Stimulated activated naive CD4-positive, alpha-beta T cell (primary cell): ENCODE results near the gene NAGA.
"Not testable (repeated sequence)": the region's sequence is repeated elsewhere in the genome, so short reads cannot be mapped to it uniquely, and the experiment has no call there.

Experiments
- DNase-seq, 6 experiments: peaks; one replicate each; lab custom pipeline; 2025; lab: John Stamatoyannopoulos, UW

NAGA gene

DNA sequence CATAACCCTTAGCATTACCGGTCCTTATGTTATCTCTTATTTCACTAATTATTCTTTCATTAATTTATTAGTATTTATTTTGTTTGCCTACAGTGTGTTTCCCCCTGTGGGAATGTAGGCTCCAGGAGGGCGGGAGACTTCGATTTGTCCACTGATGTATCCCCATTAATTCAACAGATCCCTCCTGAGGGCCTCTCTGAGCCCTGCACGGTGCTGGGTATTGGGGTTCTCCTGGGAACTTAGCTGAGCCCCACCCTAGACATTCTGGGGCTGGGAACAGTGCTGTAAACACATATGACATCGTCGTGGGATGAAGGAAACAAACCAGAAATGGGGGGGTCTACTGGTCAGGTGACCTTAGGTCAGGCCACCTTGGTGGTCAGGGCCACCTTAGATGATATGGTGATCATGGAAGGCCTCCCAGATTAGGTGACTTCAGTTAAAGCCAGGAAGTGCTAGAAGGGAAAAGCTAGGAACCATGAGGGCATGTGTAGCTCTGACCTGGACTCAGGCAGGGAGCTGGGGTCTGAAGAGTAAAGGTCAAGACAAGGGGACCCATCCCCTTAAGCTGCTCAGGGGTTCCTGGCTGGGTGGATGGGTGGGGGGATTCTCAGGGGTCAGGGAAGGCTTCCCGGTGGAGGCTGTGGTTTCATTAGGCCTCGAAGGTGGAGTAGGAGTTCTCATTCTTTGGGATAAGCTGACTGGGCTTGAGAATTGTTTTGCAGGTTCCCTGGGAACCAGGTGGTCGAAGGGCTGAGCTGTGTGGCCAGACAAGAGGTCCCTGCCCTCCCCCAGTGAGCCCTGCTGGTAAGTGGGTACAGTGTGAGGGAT lies 4.4 kb upstream of the NAGA start:
- DNase-seq: no peak

GRCh38 chr22:42074132-42074811 lies 3.7 kb upstream of the NAGA start, which contains the start of gene PHETA2:
Gene PHETA2 (plus strand): TSS chr22:42074248. CDS start chr22:42077294, 3,046 bp downstream.
- peak in 5 of 6 experiments; percentile 18 to 54 (median 34) for DNase-seq

DNA sequence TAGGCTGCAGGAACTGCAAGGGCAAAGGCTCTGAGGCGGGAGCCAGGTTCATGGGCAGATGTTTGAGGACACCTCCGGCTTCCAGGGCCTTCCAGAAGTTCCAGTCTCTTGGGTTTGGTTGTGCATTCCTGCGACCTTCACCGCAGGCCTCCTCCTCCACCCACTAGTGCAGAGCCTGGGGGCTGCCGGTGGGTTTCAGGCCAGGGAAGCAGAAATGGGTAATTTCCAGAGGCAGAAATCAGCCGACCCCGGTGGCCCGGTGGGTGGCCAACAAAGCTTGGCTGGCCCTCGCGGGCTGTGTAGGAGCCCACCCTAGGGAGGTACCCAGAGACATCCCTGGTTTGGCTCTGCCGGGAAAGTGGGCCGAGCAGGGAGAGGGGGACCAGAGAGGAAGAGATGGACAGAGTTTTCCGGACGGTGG lies 3.0 kb upstream of the NAGA start:
- DNase-seq: no peak

DNA sequence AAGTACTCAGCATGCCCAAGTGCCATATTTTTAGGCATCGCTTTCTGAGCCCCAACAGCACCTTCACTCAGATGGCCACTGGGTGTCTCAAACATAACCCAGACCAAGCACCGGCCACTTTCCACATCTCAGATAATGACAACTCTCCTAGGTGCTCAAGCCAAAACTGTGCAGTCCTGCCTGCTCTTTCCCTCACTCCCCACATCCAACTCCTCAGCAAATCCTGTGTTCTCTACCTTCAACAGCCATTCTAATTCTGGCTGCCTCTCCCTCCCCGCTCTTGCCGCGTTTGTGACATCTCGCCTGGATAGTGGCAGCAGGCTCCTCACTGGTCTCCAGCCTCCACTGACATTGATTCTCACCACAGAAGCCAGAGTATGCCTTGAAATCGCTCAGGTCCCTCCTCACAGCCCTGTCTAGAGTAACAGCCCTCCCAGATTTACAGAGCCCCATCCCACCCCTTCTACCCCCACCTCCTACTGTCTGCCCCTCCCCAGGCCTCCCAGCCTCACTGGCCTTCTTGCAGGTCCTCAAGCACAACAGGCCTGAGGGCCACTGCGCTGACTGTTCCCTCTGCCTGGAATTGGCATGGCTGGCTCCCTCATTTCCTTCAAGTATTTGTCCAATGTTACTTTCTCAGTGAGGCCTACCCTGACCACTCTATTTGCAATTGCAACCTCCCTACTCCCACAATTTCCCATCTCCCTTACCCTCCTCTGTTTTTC lies 2.2 kb upstream of the NAGA start:
- DNase-seq: no peak

- DNase-seq: not testable (repeated sequence)
Measured at GRCh38 chr22:42071508-42071907, 896 bp upstream of the NAGA start.

- DNase-seq: peak in 1 of 6 experiments; percentile 38
Measured at GRCh38 chr22:42069801-42070516, 653 bp downstream of the NAGA start.

DNA sequence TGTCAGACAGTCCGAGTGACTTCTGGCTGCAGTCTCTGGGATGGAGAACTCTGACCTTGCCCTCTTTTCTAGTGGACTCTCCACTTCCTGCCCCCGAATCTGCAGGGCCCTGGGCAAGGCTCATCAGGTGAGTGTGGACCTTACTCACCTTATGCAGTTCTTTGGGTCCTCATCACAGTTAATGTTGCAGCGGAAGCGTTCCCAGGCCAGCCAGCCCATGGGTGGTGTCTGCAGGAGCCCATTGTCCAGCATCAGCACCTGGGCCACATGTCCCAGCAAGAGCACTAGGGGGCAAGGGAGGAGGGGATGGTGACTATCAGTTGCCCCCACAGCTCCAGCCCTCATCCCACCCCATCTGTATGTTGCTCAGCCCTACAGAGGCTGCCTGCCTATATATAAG lies 2.3 kb downstream of the NAGA start:
- DNase-seq: no peak

DNA sequence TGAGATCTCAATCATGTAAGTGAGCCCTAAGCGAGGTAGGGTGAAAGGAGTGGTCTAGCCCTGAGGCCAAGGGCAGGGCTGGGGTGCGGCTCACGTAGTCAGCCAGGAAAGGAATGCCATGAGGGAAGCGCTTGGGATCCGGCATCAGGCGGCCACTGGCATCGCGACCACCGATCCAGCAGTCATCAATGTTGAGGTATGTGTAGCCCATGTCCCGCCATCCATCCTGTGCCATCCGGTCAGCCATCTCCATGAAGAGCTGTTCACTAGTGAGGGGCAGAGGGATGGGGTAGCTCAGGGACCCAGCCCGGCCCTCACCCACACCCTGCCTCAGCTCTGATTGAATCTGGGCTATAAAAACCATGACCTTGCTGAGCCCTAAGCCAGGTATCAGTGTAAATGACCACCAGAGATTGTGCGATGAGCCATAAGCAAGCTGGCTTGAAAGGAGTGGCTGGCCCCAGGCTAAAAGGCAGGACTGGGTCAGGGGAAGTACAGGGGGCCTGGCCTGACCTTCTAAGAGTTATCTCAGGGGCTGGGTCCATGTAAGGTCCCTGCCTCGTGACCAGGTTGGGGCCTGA lies 2.9 kb downstream of the NAGA start:
- no peak for DNase-seq

GRCh38 chr22:42066937-42067336 lies 3.7 kb downstream of the NAGA start:
- DNase-seq: no peak

- DNase-seq: no peak
Measured at GRCh38 chr22:42066126-42066761, 4.4 kb downstream of the NAGA start.

GRCh38 chr22:42065438-42066125 lies 5.0 kb downstream of the NAGA start:
- no peak for DNase-seq

DNA sequence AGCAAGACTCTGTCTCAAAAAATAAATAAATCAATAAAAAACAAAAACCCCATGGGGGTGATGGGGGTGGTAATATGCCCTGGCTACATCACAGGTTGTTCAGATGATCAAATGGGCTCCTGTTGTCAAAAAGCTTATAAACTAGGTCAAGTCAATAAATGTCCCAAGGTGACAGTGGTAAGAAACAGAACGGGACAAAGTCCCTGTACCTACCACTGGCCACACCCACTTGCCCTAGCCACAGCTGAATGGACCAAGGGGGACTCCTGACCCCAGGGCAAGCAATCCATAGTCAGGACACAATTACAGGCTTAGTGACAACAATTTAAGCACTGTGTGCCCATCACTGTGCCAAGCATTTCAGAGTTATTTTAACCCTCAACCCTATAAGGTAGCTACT lies 6.0 kb downstream of the NAGA start:
- no peak for DNase-seq

DNA sequence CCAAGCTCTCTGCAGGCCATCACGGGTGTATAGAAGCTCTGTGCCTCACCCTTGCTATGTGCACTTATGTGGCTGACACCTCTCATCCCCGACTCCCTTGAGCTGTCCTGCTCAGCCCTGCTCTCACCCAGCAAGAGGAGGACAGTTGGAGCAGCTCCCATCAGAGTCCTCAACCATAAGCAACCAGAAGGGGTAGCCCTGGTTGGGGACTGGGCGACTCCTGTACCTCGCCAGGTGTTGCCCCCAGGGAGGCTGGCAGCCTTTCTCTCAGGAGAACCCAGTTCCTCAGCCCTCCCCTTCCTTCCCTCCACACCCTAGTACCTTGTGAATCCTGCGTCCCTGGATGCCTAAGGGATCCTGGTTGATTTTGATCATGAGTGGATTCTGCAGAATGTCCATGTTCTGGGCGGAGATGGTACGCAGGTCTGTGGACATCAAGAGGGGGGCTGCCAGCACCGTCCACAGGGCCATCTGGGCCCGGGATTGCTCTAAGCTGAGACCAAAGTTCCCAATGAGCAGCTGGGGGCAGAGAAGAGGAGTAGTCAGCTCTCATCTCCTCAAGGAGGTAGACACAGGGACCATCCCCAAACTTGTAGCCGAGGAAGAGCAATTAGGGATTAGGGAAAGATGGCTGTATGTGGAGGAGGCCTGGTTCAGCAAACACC lies 8.0 kb downstream of the NAGA start:
- DNase-seq: no peak

- DNase-seq: no peak
Measured at GRCh38 chr22:42061041-42061440, 9.6 kb downstream of the NAGA start.

DNA sequence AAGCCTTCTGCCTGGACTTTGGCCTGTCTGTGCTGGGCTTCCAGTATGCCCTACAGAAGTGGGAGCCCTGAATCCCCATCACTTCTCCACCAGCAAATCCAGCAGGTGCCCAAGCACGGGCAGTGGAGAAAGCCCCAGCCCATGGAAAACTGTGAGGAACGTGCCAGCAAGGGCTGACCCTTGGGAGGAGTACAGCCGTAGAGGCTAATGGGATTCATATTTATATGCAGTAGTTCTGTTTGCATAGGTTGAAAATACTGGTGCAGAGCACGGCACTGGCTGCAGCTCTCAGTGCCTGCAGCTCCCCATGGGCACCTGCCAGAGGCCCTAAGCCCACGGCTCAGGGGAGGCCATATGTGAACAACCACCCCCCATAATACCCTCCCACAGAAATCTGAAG lies 10.1 kb downstream of the NAGA start:
- no peak for DNase-seq

- no peak for DNase-seq
Measured at GRCh38 chr22:42056757-42057511, 13.7 kb downstream of the NAGA start.

DNA sequence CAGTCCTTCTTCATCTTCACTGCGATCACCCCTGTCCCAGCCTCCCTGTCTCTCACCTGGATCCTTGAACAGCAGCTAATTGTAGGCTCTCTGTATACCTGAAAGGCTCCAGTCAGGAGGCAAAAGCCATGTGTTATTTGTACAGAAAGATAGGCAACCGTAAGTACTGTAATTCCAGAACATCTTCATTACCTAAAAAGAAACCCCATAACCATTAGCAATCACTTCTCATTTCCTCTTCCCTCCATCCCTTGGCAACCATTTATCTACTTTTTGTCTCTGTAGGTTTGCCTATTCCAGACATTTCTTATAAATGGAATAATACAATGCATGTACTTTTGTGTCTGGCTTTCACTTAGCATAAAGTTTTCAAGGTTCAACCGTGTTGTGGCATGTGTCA lies 17.8 kb downstream of the NAGA start:
- no peak for DNase-seq

DNA sequence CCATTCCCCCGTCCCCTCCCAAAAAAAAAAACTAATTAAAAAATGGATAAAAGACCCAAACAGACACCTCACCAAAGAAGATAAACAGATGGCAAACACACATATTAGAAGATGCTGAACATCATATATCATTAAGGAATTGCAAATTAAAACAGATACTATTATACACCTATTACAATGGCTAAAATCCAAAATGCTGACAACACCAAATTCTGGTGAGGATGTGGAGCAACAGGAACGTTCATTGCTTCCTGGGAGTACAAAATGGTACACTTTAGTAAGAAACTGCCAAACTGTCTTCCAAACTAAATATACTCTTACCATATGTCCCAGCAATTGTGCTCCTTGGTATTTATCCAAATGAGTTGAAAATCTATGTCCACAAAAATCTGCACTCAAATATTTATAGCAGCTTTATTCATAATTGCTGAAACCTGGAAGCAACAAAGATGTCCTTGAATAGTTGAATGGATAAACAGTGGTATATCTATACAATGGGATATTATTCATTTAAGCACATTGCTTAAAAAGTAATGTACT lies 19.9 kb downstream of the NAGA start:
- no peak for DNase-seq

DNA sequence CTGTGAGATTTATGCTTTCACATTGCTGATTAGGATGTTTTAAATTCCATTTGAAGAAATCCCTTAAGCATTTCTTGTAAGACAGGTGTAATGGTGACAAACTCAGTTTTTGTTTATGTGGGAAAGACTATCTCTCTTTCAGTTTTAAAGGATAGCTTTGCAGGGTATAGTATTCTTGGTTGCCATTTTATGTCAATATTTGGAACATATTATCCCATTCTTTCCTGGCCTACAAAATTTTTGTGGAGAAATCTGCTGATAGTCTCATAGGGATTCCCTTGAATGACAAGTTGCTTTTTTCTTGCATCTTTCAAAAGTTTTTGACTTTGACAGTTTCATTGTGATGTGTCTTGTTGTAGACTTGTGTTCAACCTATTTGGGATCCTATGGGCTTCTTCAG lies 28.8 kb downstream of the NAGA start:
- DNase-seq: no peak
